Prostate gland (tissue), 2 donors: Measurements from ENCODE around the gene C9orf152. TPM values are rescaled to one million over a fixed set of nuclear protein-coding genes. Genes with fewer than 3 reads are reported as not detected.

Experiments
- DNase-seq: peaks from one replicate; pipeline ENCODE4 v3.0.0-alpha.2; 2019; ENCODE audit warnings: low spot score
- H3K27ac ChIP-seq, 2 donors: fragments of 200-600 bp; sonication (generic); 2 replicates each; pipeline ENCODE4 v1.5.1; 2017 to 2019
- H3K27me3 ChIP-seq: fragments of 200-600 bp; sonication (generic); replicated peaks from 2 replicates; pipeline ENCODE4 v1.5.1; 2019; ENCODE audit not compliant: insufficient read depth
- H3K36me3 ChIP-seq, 2 donors: fragments of 200-600 bp; sonication (generic); 1 replicate in 1 of 2; 2 replicates in 1 of 2; pipeline versions ENCODE4 v1.5.1 to v1.8.1; 2017 to 2019
- H3K4me1 ChIP-seq: fragments of 200-600 bp; sonication (generic); replicated peaks from 2 replicates; pipeline ENCODE4 v1.5.1; 2019
- H3K4me3 ChIP-seq, 2 donors: fragments of 200-600 bp; sonication (generic); 2 replicates each; pipeline ENCODE4 v1.5.1; 2017 to 2019
- H3K9me3 ChIP-seq: fragments of 200-600 bp; sonication (generic); 2 replicates; pipeline ENCODE4 v1.5.1; 2017
- CTCF ChIP-seq, 4 experiments: fragments of 200-600 bp in 2 of 4; fragments of 450-650 bp in 2 of 4; sonication (generic) in 2 of 4; IDR thresholded peaks; 1 replicate in 3 of 4; 2 replicates in 1 of 4; pipeline ENCODE4 v1.5.1; 2016 to 2019; ENCODE audit warnings: antibody characterized with exemption in 4 of 4, mild to moderate bottlenecking in 2 of 4, moderate library complexity in 2 of 4
- POLR2A ChIP-seq: fragments of 450-650 bp; IDR thresholded peaks from one replicate; pipeline ENCODE4 v1.6.1; 2016; ENCODE audit warnings: antibody characterized with exemption, mild to moderate bottlenecking
- POLR2AphosphoS5 ChIP-seq: sonication (generic); formaldehyde crosslinking; IDR thresholded peaks from one replicate; pipeline ENCODE4 v1.6.1; 2017; ENCODE audit warnings: antibody characterized with exemption
- WGBS: methylation state at CpG from one replicate; pipeline ENCODE4 v1.1.5; 2018; 5-methylcytosine and 5-hydroxymethylcytosine counted together
- intact Hi-C: fragments of 100-400 bp; cut with DNase I; formaldehyde crosslinking; loops from one replicate; pipeline ENCODE4 v1.14.2; 2022
- total RNA-seq, 2 donors: library from RNA; depleted of rRNA; stranded (reverse); fragments of >200 nt; gene quantifications; one replicate each; pipeline ENCODE4 v1.1.0, GENCODE V29; 2016

Gene C9orf152
- total RNA-seq, 2 donors from 2014 or later, result 9.0 to 32.6 TPM

- H3K4me3 ChIP-seq, result no peak overlapping the region
- H3K27me3 ChIP-seq, result no peaks in the 10 kb centered on the region
- no peak overlapping the region for H3K27ac ChIP-seq
- no peaks in the 10 kb centered on the region for H3K36me3 ChIP-seq
- TF ChIP-seq POLR2A (no peak), POLR2AphosphoS5 (no peak), CTCF (IDR thresholded peaks at IDR 0.05) (no peak)
- DNase-seq, result no peak
- H3K4me1 ChIP-seq, result no peaks in the 10 kb centered on the region
- H3K9me3 ChIP-seq, result no peaks in the 10 kb centered on the region
- intact Hi-C loops, result no loop called here
- 58% methylated on average over 7 of the region's 7 CpGs for WGBS
Observed at GRCh38 chr9:110173322-110173642, 34.7 kb downstream of the C9orf152 start.

GRCh38 chr9:110170357-110171257 is 37.4 kb downstream of the C9orf152 start:
- Histone ChIP-seq H3K4me1 (no peaks in the 10 kb centered on the region), H3K36me3 (no peaks in the 10 kb centered on the region), H3K27ac (no peak overlapping the region), H3K27me3 (no peaks in the 10 kb centered on the region), H3K4me3 (no peak overlapping the region), H3K9me3 (no peaks in the 10 kb centered on the region)
- intact Hi-C loops, result no loop called here
- WGBS, result 86% methylated on average over 9 of the region's 9 CpGs
- no peak for DNase-seq
- TF ChIP-seq POLR2AphosphoS5 (no peak), POLR2A (no peak), CTCF (IDR thresholded peaks at IDR 0.05) (no peak)

- intact Hi-C loops, result no loop called here
- H3K36me3 ChIP-seq, result no peaks in the 10 kb centered on the region
- 86% methylated on average over 5 of the region's 5 CpGs for WGBS
- no peak overlapping the region for H3K27ac ChIP-seq
- H3K4me3 ChIP-seq, result no peak overlapping the region
- TF ChIP-seq POLR2A (no peak), POLR2AphosphoS5 (no peak), CTCF (IDR thresholded peaks at IDR 0.05) (no peak)
- no peaks in the 10 kb centered on the region for H3K27me3 ChIP-seq
- H3K4me1 ChIP-seq, result no peaks in the 10 kb centered on the region
- H3K9me3 ChIP-seq, result no peaks in the 10 kb centered on the region
- no peak for DNase-seq
Observed at GRCh38 chr9:110168486-110168885, 39.5 kb downstream of the C9orf152 start.

- intact Hi-C loops, result no loop called here
- DNase-seq, result no peak
- no peaks in the 10 kb centered on the region for H3K4me1 ChIP-seq
- no peaks in the 10 kb centered on the region for H3K9me3 ChIP-seq
- WGBS, result 80% methylated on average over 4 of the region's 4 CpGs
- H3K36me3 ChIP-seq, result no peaks in the 10 kb centered on the region
- no peak overlapping the region for H3K27ac ChIP-seq
- no peaks in the 10 kb centered on the region for H3K27me3 ChIP-seq
- H3K4me3 ChIP-seq, result no peak overlapping the region
- TF ChIP-seq POLR2A (no peak), POLR2AphosphoS5 (no peak), CTCF (IDR thresholded peaks at IDR 0.05) (no peak)
Observed at GRCh38 chr9:110161940-110162339, 46.0 kb downstream of the C9orf152 start.

GRCh38 chr9:110160685-110161084 is 47.3 kb downstream of the C9orf152 start:
- 96% methylated on average over 7 of the region's 7 CpGs for WGBS
- no peaks in the 10 kb centered on the region for H3K9me3 ChIP-seq
- H3K27me3 ChIP-seq, result no peaks in the 10 kb centered on the region
- no peaks in the 10 kb centered on the region for H3K36me3 ChIP-seq
- no peak for DNase-seq
- H3K27ac ChIP-seq, result no peak overlapping the region
- H3K4me3 ChIP-seq, result no peak overlapping the region
- H3K4me1 ChIP-seq, result no peaks in the 10 kb centered on the region
- intact Hi-C loops, result no loop called here
- no peak for TF ChIP-seq POLR2A
- TF ChIP-seq CTCF (IDR thresholded peaks at IDR 0.05), result no peak
- TF ChIP-seq POLR2AphosphoS5, result no peak
